Measurements from ENCODE around the gene FGF22.

The FGF22 gene

GRCh38 chr19:611481-611868 is 28.2 kb upstream of the FGF22 start:
- CTCF ChIA-PET = interaction anchor here (1.6 to 3.7 kb wide), 3 partner anchors 16 to 123 kb away, joined by 3 to 12 read pairs (median 5); no protein-coding TSS in a partner anchor

DNA sequence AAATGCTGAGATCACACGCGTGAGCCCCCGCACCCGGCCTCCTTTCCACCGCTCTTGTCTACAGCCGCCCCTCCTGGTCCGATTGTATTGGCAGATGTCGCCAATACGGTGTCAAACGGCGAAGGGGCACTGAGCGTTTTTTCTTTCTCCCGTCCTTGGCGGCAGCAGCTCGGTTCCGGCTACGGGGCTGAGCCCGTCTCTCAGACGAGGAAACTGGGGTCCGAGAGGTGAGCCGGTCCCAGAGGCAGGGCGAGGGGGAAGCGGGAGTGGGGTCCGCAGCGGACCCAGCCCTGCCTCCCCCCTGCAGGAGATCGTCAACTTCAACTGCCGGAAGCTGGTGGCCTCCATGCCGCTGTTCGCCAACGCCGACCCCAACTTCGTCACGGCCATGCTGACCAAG is 26.7 kb upstream of the FGF22 start:
- DNase-seq (ENCODE audit: extremely low spot score) = no peak
- ChIA-PET POLR2A (no interaction called here), CTCF (interaction anchor here (3.7 kb wide), 1 partner anchor 28 kb away, joined by 12 read pairs; no protein-coding TSS in a partner anchor)
- TF ChIP-seq CTCF (IDR thresholded peaks at IDR 0.05; ENCODE audit: control extremely low read depth, extremely low read depth, low read depth, missing control alignments) = no peak

More at GRCh38 chr19:611481-611868, 28.2 kb upstream of the FGF22 start:
- DNase-seq (ENCODE audit: extremely low spot score) = no peak
- TF ChIP-seq CTCF (IDR thresholded peaks at IDR 0.05; ENCODE audit: control extremely low read depth, extremely low read depth, low read depth, missing control alignments) = no peak
- POLR2A ChIA-PET = no interaction called here

GRCh38 chr19:613732-614567 is 25.7 kb upstream of the FGF22 start:
- ChIA-PET CTCF (interaction anchor here (3.7 kb wide), 1 partner anchor 29 kb away, joined by 12 read pairs; no protein-coding TSS in a partner anchor), POLR2A (no interaction called here)
- no peak for TF ChIP-seq CTCF (IDR thresholded peaks at IDR 0.05; ENCODE audit: control extremely low read depth, extremely low read depth, low read depth, missing control alignments)
- DNase-seq (ENCODE audit: extremely low spot score) = no peak

DNA sequence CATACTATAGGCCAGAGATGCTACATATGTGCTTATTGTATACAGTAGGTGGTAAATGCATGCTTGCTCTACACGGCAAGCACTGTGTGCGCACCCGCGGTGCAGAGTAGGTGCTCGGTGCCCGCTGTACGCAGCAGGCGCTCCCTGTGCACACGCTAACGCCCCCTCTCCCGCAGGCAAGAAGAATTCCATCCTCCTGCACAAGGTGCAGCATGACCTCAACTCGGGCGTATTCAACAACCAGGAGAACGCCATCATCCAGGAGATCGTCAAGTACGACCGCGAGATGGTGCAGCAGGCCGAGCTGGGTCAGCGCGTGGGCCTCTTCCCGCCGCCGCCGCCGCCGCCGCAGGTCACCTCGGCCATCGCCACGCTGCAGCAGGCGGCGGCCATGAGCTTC is 24.1 kb upstream of the FGF22 start:
- ChIA-PET POLR2A (no interaction called here), CTCF (no interaction called here)
- no peak for TF ChIP-seq CTCF (IDR thresholded peaks at IDR 0.05; ENCODE audit: control extremely low read depth, extremely low read depth, low read depth, missing control alignments)
- DNase-seq (ENCODE audit: extremely low spot score) = no peak

- CTCF ChIA-PET = no interaction called here
- POLR2A ChIA-PET = no interaction called here
- no peak for DNase-seq (ENCODE audit: extremely low spot score)
- no peak for TF ChIP-seq CTCF (IDR thresholded peaks at IDR 0.05; ENCODE audit: control extremely low read depth, extremely low read depth, low read depth, missing control alignments)
These were observed 23.5 kb upstream of the FGF22 start for GRCh38 chr19:616062-616700.

GRCh38 chr19:616747-617526 is 22.7 kb upstream of the FGF22 start:
- no peak for DNase-seq (ENCODE audit: extremely low spot score)
- CTCF ChIA-PET = no interaction called here
- POLR2A ChIA-PET = interaction anchor here (1.0 kb wide), 1 partner anchor 43 kb away, joined by 5 read pairs; no protein-coding TSS in a partner anchor

More at GRCh38 chr19:616747-617526, 22.7 kb upstream of the FGF22 start:
- no peak for TF ChIP-seq CTCF (IDR thresholded peaks at IDR 0.05; ENCODE audit: control extremely low read depth, extremely low read depth, low read depth, missing control alignments)

All from GM10248 (cell line).